ENCODE measurements around the gene ARHGEF39.

ARHGEF39 gene

GRCh38 chr9:35667939-35668338 lies 2.9 kb upstream of the ARHGEF39 start:
- no peak for TF ChIP-seq POLR2A (IDR thresholded peaks at IDR 0.05; ENCODE audit: extremely low read depth, insufficient read length)
- no peak for TF ChIP-seq CTCF (IDR thresholded peaks at IDR 0.05; ENCODE audit: low read depth, low read length)
- TF ChIP-seq MYC (IDR thresholded peaks at IDR 0.05; ENCODE audit: low read depth, low read length), result no peak
- TF ChIP-seq MAX (IDR thresholded peaks at IDR 0.05; ENCODE audit: low read depth, low read length), result no peak
- H3K4me3 ChIP-seq (ENCODE audit: low read depth, low read length), result no peak overlapping the region
- no peak for DNase-seq (ENCODE audit: low read depth)

- H3K4me3 ChIP-seq (ENCODE audit: low read depth, low read length), result no peak overlapping the region
- TF ChIP-seq CTCF (IDR thresholded peaks at IDR 0.05; ENCODE audit: low read depth, low read length) (no peak), MYC (IDR thresholded peaks at IDR 0.05; ENCODE audit: low read depth, low read length) (no peak), MAX (IDR thresholded peaks at IDR 0.05; ENCODE audit: low read depth, low read length) (no peak), POLR2A (IDR thresholded peaks at IDR 0.05; ENCODE audit: extremely low read depth, insufficient read length) (no peak)
Observed at GRCh38 chr9:35666549-35666948, 1.6 kb upstream of the ARHGEF39 start.

GRCh38 chr9:35666045-35666444 lies 1.1 kb upstream of the ARHGEF39 start:
- no peak for DNase-seq (ENCODE audit: low read depth)
- TF ChIP-seq MAX (IDR thresholded peaks at IDR 0.05; ENCODE audit: low read depth, low read length) (no peak), CTCF (IDR thresholded peaks at IDR 0.05; ENCODE audit: low read depth, low read length) (no peak), POLR2A (IDR thresholded peaks at IDR 0.05; ENCODE audit: extremely low read depth, insufficient read length) (no peak), MYC (IDR thresholded peaks at IDR 0.05; ENCODE audit: low read depth, low read length) (no peak)
- no peak overlapping the region for H3K4me3 ChIP-seq (ENCODE audit: low read depth, low read length)

More at GRCh38 chr9:35666549-35666948, 1.6 kb upstream of the ARHGEF39 start:
- DNase-seq (ENCODE audit: low read depth), result no peak

GRCh38 chr9:35665471-35665818 lies 450 bp upstream of the ARHGEF39 start:
- no peak for DNase-seq (ENCODE audit: low read depth)
- no peak for TF ChIP-seq MYC (IDR thresholded peaks at IDR 0.05; ENCODE audit: low read depth, low read length)
- H3K4me3 ChIP-seq (ENCODE audit: low read depth, low read length), result peak overlapping the region; percentile 54

GRCh38 chr9:35662437-35662836 lies 2.6 kb downstream of the ARHGEF39 start:
- no peak for DNase-seq (ENCODE audit: low read depth)
- no peak overlapping the region for H3K4me3 ChIP-seq (ENCODE audit: low read depth, low read length)
- TF ChIP-seq MAX (IDR thresholded peaks at IDR 0.05; ENCODE audit: low read depth, low read length) (no peak), MYC (IDR thresholded peaks at IDR 0.05; ENCODE audit: low read depth, low read length) (no peak), POLR2A (IDR thresholded peaks at IDR 0.05; ENCODE audit: extremely low read depth, insufficient read length) (no peak), CTCF (IDR thresholded peaks at IDR 0.05; ENCODE audit: low read depth, low read length) (no peak)

GRCh38 chr9:35661756-35662350 lies 3.1 kb downstream of the ARHGEF39 start:
- H3K4me3 ChIP-seq (ENCODE audit: low read depth, low read length), result no peak overlapping the region
- no peak for DNase-seq (ENCODE audit: low read depth)
- TF ChIP-seq MAX (IDR thresholded peaks at IDR 0.05; ENCODE audit: low read depth, low read length), result no peak

GRCh38 chr9:35660966-35661415 lies 4.0 kb downstream of the ARHGEF39 start:
- no peak overlapping the region for H3K4me3 ChIP-seq (ENCODE audit: low read depth, low read length)
- TF ChIP-seq CTCF (IDR thresholded peaks at IDR 0.05; ENCODE audit: low read depth, low read length), result peak; percentile 4
- TF ChIP-seq MAX (IDR thresholded peaks at IDR 0.05; ENCODE audit: low read depth, low read length), result no peak
- no peak for TF ChIP-seq POLR2A (IDR thresholded peaks at IDR 0.05; ENCODE audit: extremely low read depth, insufficient read length)
- TF ChIP-seq MYC (IDR thresholded peaks at IDR 0.05; ENCODE audit: low read depth, low read length), result no peak
- no peak for DNase-seq (ENCODE audit: low read depth)
